Measurements from ENCODE around the gene PBXIP1. TPM values are rescaled to one million over a fixed set of nuclear protein-coding genes. Genes with fewer than 3 reads are reported as not detected.

Gene PBXIP1
- polyA plus RNA-seq, 3 donors: 23.1 to 31.7 (median 24.0) TPM

DNA sequence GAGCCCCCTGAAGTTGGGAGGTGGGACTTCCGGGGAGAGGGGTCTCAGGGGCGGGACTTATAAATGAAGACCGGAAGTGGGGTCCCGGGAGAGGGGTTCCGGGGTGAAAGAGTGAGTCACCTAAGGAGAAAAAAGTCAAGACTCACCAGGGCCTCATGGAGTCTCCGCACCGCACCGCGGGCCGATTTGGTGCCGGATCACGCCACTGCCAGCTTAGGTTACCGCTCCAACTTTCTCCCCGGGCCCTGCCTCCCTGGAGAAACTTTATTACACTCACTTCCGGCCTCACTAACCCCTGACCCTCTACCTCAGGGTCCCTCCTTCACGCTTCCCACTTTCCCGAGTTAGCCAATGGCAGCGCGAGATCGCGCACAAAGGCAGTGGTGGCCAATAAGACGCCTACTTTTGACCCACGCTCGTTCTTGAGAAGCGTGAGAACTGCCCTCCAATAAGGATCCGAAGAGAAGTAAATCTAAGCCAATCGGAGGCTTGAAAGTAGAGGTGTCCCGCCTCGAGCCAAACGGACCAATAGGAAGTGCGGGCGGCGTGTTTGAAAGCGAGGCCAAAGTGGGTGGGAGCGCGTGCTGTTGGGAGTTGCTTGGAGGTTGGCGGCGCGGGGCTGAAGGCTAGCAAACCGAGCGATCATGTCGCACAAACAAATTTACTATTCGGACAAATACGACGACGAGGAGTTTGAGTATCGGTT is 18.4 kb upstream of the PBXIP1 start, which contains the start of gene CKS1B:
Gene CKS1B, plus strand, starts transcription at position 580 of the 706 bp plus-strand sequence. Its CDS starts 65 bp downstream, at position 645.
- Histone ChIP-seq H3K27ac (ENCODE audit: low read depth in 1 of 2, low read length in 2 of 2) (peak within 1 kb of the TSS; percentile 94 to 98), H3K4me3 (replicated peaks in 1 of 3; ENCODE audit: low read depth in 2 of 3, low read length in 3 of 3) (peak within 1 kb of the TSS; percentile 61 to 95 (median 92)), H3K9me3 (replicated peaks in 1 of 2; ENCODE audit: control insufficient read depth in 1 of 2, insufficient read depth in 1 of 2, low read length in 2 of 2) (no peaks in the 10 kb centered on the region), H3K4me2 (replicated peaks; ENCODE audit: extremely low read depth, low read length, poor library complexity, severe bottlenecking) (peak within 1 kb of the TSS; percentile 99), H3K36me3 (replicated peaks in 1 of 2; ENCODE audit: control insufficient read depth in 1 of 2, insufficient read depth in 2 of 2, low read length in 2 of 2) (peaks cover 0 to 9% of the 10 kb centered on the region in 2 donors), H3K4me1 (ENCODE audit: control insufficient read depth in 1 of 2, insufficient read depth in 2 of 2, low read length in 2 of 2) (peaks cover 49 to 56% of the 10 kb centered on the region in 2 donors), H3K27me3 (ENCODE audit: control insufficient read depth in 2 of 2, insufficient read depth in 2 of 2, low read length in 2 of 2) (no peaks in the 10 kb centered on the region), H3K79me2 (ENCODE audit: insufficient read depth, low read length) (peaks cover 82% of the 10 kb centered on the region), H4K20me1 (ENCODE audit: insufficient read depth, low read length) (peaks cover 41% of the 10 kb centered on the region), H2AFZ (ENCODE audit: insufficient read depth, low read depth, low read length, poor library complexity, severe bottlenecking) (peak within 1 kb of the TSS; percentile 89), H3K9ac (ENCODE audit: insufficient read depth, low read length, poor library complexity, severe bottlenecking) (peak within 1 kb of the TSS; percentile 82)
- TF ChIP-seq, protein P1, sequence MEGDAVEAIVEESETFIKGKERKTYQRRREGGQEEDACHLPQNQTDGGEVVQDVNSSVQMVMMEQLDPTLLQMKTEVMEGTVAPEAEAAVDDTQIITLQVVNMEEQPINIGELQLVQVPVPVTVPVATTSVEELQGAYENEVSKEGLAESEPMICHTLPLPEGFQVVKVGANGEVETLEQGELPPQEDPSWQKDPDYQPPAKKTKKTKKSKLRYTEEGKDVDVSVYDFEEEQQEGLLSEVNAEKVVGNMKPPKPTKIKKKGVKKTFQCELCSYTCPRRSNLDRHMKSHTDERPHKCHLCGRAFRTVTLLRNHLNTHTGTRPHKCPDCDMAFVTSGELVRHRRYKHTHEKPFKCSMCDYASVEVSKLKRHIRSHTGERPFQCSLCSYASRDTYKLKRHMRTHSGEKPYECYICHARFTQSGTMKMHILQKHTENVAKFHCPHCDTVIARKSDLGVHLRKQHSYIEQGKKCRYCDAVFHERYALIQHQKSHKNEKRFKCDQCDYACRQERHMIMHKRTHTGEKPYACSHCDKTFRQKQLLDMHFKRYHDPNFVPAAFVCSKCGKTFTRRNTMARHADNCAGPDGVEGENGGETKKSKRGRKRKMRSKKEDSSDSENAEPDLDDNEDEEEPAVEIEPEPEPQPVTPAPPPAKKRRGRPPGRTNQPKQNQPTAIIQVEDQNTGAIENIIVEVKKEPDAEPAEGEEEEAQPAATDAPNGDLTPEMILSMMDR (IDR thresholded peaks at IDR 0.05): no peak
- intact Hi-C loops (cut with micrococcal nuclease): loop anchor here (5.0 kb wide), 3 partner anchors 33 to 88 kb away; partner anchors contain the start of gene EFNA4 (in 1 of the 2)
- H3K4me3 Mint-ChIP-seq: no peak within 1 kb of the TSS
- peaks cover 0 to 3% (median 0%) of the 10 kb centered on the region in 3 donors for H3K27me3 Mint-ChIP-seq (ENCODE audit: low read depth in 3 of 3)
- DNase-seq: peak; percentile 99 to 100 (median 100)
- H3K4me1 Mint-ChIP-seq: peaks cover 42% of the 10 kb centered on the region
- under 1% methylated on average over 37 of the region's 47 CpGs for WGBS (ENCODE audit: insufficient coverage)
- peaks cover 14 to 23% of the 10 kb centered on the region in 2 donors for H3K36me3 Mint-ChIP-seq
- no peaks in the 10 kb centered on the region for H3K9me3 Mint-ChIP-seq
- no peak within 1 kb of the TSS for H3K27ac Mint-ChIP-seq

DNA sequence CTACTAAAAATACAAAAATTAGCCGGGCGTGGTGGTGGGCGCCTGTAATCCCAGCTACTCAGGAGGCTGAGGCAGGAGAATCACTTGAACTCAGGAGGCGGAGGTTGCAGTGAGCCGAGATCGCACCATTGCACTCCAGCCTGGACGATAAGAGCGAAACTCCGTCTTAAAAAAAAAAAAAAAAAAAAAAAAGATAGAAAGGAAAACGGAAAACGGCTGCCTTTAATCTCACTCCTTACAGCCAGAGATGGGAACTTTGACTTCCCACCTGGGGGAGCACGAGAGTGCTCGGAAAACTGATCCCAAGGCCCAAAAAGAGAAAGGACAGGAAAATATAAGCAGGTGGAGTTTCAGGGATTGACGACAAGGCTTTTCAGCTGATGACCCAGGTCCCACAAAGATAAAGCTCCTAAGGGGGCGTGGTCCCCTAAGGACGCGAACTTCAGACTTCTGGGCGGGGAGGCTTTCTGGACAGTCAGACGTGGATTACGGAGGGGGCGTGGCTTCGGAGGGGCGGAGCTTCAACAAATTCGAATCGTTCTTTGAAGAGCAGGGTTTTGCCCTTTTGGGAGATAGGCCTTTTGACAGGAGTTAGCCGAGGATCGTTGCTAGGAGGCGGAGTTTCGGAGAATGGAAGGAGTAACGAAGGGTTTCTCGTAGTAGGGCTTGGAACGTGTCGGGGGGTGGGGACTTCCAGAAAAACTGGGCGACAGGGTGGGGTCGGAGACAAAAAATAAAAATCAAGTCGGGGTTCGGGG is 17.6 kb upstream of the PBXIP1 start:
- no peak overlapping the region for H3K4me3 Mint-ChIP-seq
- H3K36me3 Mint-ChIP-seq: peaks cover 20 to 28% of the 10 kb centered on the region in 2 donors
- TF ChIP-seq, protein P1 (IDR thresholded peaks at IDR 0.05): no peak
- H3K4me1 Mint-ChIP-seq: peaks cover 42% of the 10 kb centered on the region
- peak overlapping the region; percentile 61 to 92 (median 64) for H3K4me3 ChIP-seq (replicated peaks in 1 of 3; ENCODE audit: low read depth in 2 of 3, low read length in 3 of 3)
- H3K9me3 ChIP-seq (replicated peaks in 1 of 2; ENCODE audit: control insufficient read depth in 1 of 2, insufficient read depth in 1 of 2, low read length in 2 of 2): no peaks in the 10 kb centered on the region
- no peak overlapping the region for H2AFZ ChIP-seq (ENCODE audit: insufficient read depth, low read depth, low read length, poor library complexity, severe bottlenecking)
- under 1% methylated on average over 24 of the region's 37 CpGs for WGBS (ENCODE audit: insufficient coverage)
- H3K36me3 ChIP-seq (replicated peaks in 1 of 2; ENCODE audit: control insufficient read depth in 1 of 2, insufficient read depth in 2 of 2, low read length in 2 of 2): peaks cover 5 to 16% of the 10 kb centered on the region in 2 donors
- H3K27me3 ChIP-seq (ENCODE audit: control insufficient read depth in 2 of 2, insufficient read depth in 2 of 2, low read length in 2 of 2): no peaks in the 10 kb centered on the region
- H3K79me2 ChIP-seq (ENCODE audit: insufficient read depth, low read length): peaks cover 87% of the 10 kb centered on the region
- H4K20me1 ChIP-seq (ENCODE audit: insufficient read depth, low read length): peaks cover 48% of the 10 kb centered on the region
- H3K9me3 Mint-ChIP-seq: no peaks in the 10 kb centered on the region
- peaks cover 49 to 56% of the 10 kb centered on the region in 2 donors for H3K4me1 ChIP-seq (ENCODE audit: control insufficient read depth in 1 of 2, insufficient read depth in 2 of 2, low read length in 2 of 2)
- H3K27ac ChIP-seq (ENCODE audit: low read depth in 1 of 2, low read length in 2 of 2): peak overlapping the region; percentile 94 to 98
- peaks cover 0 to 3% (median 0%) of the 10 kb centered on the region in 3 donors for H3K27me3 Mint-ChIP-seq (ENCODE audit: low read depth in 3 of 3)
- intact Hi-C loops (cut with micrococcal nuclease): loop anchor here (5.0 kb wide), 3 partner anchors 34 to 89 kb away; partner anchors contain the start of gene EFNA4 (in 1 of the 2)
- peak overlapping the region; percentile 99 for H3K4me2 ChIP-seq (replicated peaks; ENCODE audit: extremely low read depth, low read length, poor library complexity, severe bottlenecking)
- peak overlapping the region; percentile 82 for H3K9ac ChIP-seq (ENCODE audit: insufficient read depth, low read length, poor library complexity, severe bottlenecking)
- peak; percentile 91 to 97 (median 94) for DNase-seq
- H3K27ac Mint-ChIP-seq: no peak overlapping the region
